OCI-LY3 (cell line): ENCODE results near the gene KIF15.

ENCODE experiments used
- H2AFZ ChIP-seq: fragments of 200-600, 300-600 bp; shearing (Covaris generic); 2 replicates; pipeline ENCODE4 v1.6.0; 2014; ENCODE audit warnings: antibody characterized with exemption, low read depth, low read length
- H3K27ac ChIP-seq: fragments of 200-600, 300-600 bp; sonication (generic); 2 replicates; pipeline ENCODE4 v1.5.1; 2014; ENCODE audit warnings: mild to moderate bottlenecking, low read length, moderate library complexity, mixed read lengths
- H3K27me3 ChIP-seq: fragments of 200-600, 300-600 bp; sonication (generic); 2 replicates; pipeline ENCODE4 v1.6.1; 2014; ENCODE audit warnings: low read depth, low read length, mixed read lengths
- H3K36me3 ChIP-seq: fragments of 200-600, 300-600 bp; sonication (generic); replicated peaks from 2 replicates; pipeline ENCODE3; 2014; ENCODE audit warnings: low read depth, low read length, mixed read lengths
- H3K4me1 ChIP-seq: fragments of 300-600, 200-600 bp; sonication (generic); 2 replicates; pipeline ENCODE4 v1.6.1; 2014; ENCODE audit warnings: low read length, mixed read lengths
- H3K4me2 ChIP-seq: fragments of 200-600, 300-600 bp; sonication (generic); 2 replicates; pipeline ENCODE4 v1.6.1; 2014; ENCODE audit warnings: low read length, mixed read lengths
- H3K4me3 ChIP-seq: fragments of 300-600, 200-600 bp; sonication (generic); 2 replicates; pipeline ENCODE4 v1.5.1; 2014; ENCODE audit warnings: antibody characterized with exemption, mild to moderate bottlenecking, low read length, moderate library complexity
- H3K79me2 ChIP-seq: fragments of 300-600, 200-600 bp; shearing (Covaris generic); 2 replicates; pipeline ENCODE4 v1.6.1; 2014; ENCODE audit warnings: mild to moderate bottlenecking, low read length, mixed read lengths
- H3K9ac ChIP-seq: fragments of 300-600, 200-600 bp; shearing (Covaris generic); 2 replicates; pipeline ENCODE4 v1.6.0; 2014; ENCODE audit warnings: mild to moderate bottlenecking, low read length, moderate library complexity
- H3K9me3 ChIP-seq: fragments of 200-600, 300-600 bp; shearing (Covaris generic); 2 replicates; pipeline ENCODE4 v1.6.1; 2014; ENCODE audit warnings: low read length, mixed read lengths; ENCODE audit not compliant: insufficient read depth
- H4K20me1 ChIP-seq: fragments of 200-600, 300-600 bp; sonication (generic); 2 replicates; pipeline ENCODE4 v1.6.1; 2016; ENCODE audit warnings: low read length, mixed read lengths; ENCODE audit not compliant: insufficient read depth
- CTCF ChIP-seq: fragments of 200-600, 300-600 bp; sonication (generic); IDR thresholded peaks from 2 replicates; pipeline ENCODE4 v1.5.1; 2014; ENCODE audit warnings: antibody characterized with exemption, low read length, low read depth
- EZH2phosphoT487 ChIP-seq: fragments of 200-600 bp; shearing (Covaris generic); IDR thresholded peaks from 2 replicates; pipeline ENCODE4 v1.6.1; 2018; ENCODE audit warnings: antibody characterized with exemption, mixed run types, low read depth

Gene KIF15

GRCh38 chr3:44893097-44893496 lies 131.5 kb downstream of the KIF15 start:
- Histone ChIP-seq H3K27me3 (no peaks in the 10 kb centered on the region), H4K20me1 (no peaks in the 10 kb centered on the region), H3K9me3 (no peaks in the 10 kb centered on the region), H3K79me2 (no peaks in the 10 kb centered on the region), H3K27ac (no peak overlapping the region), H3K4me1 (peaks cover 24% of the 10 kb centered on the region), H3K4me3 (no peak overlapping the region), H3K36me3 (no peaks in the 10 kb centered on the region), H3K4me2 (no peak overlapping the region), H2AFZ (no peak overlapping the region), H3K9ac (no peak overlapping the region)
- TF ChIP-seq CTCF (no peak), EZH2phosphoT487 (no peak)

- TF ChIP-seq CTCF (no peak), EZH2phosphoT487 (no peak)
- Histone ChIP-seq H3K9ac (no peak overlapping the region), H3K27me3 (no peaks in the 10 kb centered on the region), H3K4me1 (peaks cover 22% of the 10 kb centered on the region), H3K36me3 (no peaks in the 10 kb centered on the region), H3K4me3 (no peak overlapping the region), H3K9me3 (no peaks in the 10 kb centered on the region), H3K79me2 (no peaks in the 10 kb centered on the region), H4K20me1 (no peaks in the 10 kb centered on the region), H3K27ac (no peak overlapping the region), H3K4me2 (no peak overlapping the region), H2AFZ (no peak overlapping the region)
These were observed 132.9 kb downstream of the KIF15 start for GRCh38 chr3:44894485-44894884.

- H3K27ac ChIP-seq: no peak overlapping the region
- H3K4me3 ChIP-seq: no peak overlapping the region
- H3K9me3 ChIP-seq: no peaks in the 10 kb centered on the region
- H3K4me2 ChIP-seq: peak overlapping the region; percentile 23
- TF ChIP-seq EZH2phosphoT487: no peak
- TF ChIP-seq CTCF: no peak
- 0 out of 2 replicates have a peak, but pooled peaks cover 3% of the 10 kb centered on the region for H3K27me3 ChIP-seq
- no peaks in the 10 kb centered on the region for H3K79me2 ChIP-seq
- H2AFZ ChIP-seq: no peak overlapping the region; the same call in 1 of the 2 replicates
- H3K4me1 ChIP-seq: peaks cover 5% of the 10 kb centered on the region
- no peak overlapping the region for H3K9ac ChIP-seq
- no peaks in the 10 kb centered on the region for H3K36me3 ChIP-seq
- H4K20me1 ChIP-seq: no peaks in the 10 kb centered on the region
These were observed 134.8 kb downstream of the KIF15 start for GRCh38 chr3:44896440-44896839.

- H3K4me2 ChIP-seq: no peak overlapping the region
- 0 out of 2 replicates have a peak, but pooled peaks cover 3% of the 10 kb centered on the region for H3K27me3 ChIP-seq
- no peaks in the 10 kb centered on the region for H3K79me2 ChIP-seq
- TF ChIP-seq CTCF: no peak
- no peak for TF ChIP-seq EZH2phosphoT487
- H2AFZ ChIP-seq: no peak overlapping the region
- H3K9me3 ChIP-seq: no peaks in the 10 kb centered on the region
- peaks cover 5% of the 10 kb centered on the region for H3K4me1 ChIP-seq
- H3K27ac ChIP-seq: no peak overlapping the region
- no peaks in the 10 kb centered on the region for H4K20me1 ChIP-seq
- H3K36me3 ChIP-seq: no peaks in the 10 kb centered on the region
- no peak overlapping the region for H3K4me3 ChIP-seq
- no peak overlapping the region for H3K9ac ChIP-seq
These were observed 138.2 kb downstream of the KIF15 start for GRCh38 chr3:44899683-44900367.
